Hematopoietic multipotent progenitor cell treated with erythropoietin and hydrocortisone succinate and interleukin-3 and kit ligand, for 15 days (in vitro differentiated cells): Measurements from ENCODE around the gene STK32C.
"Not testable (repeated sequence)": the region's sequence is repeated elsewhere in the genome, so short reads cannot be mapped to it uniquely, and the experiment has no call there.

Experiments
- DNase-seq: peaks from one replicate; pipeline ENCODE4 v3.0.0-alpha.2; 2015; ENCODE audit warnings: low spot score

Gene STK32C

GRCh38 chr10:132229834-132230556, 77.8 kb downstream of the STK32C start:
- DNase-seq: no peak

- DNase-seq: no peak
Observed at GRCh38 chr10:132229096-132229495, 78.7 kb downstream of the STK32C start.

GRCh38 chr10:132228616-132229015, 79.1 kb downstream of the STK32C start:
- DNase-seq: no peak

GRCh38 chr10:132227851-132228390, 79.8 kb downstream of the STK32C start:
- DNase-seq: no peak

GRCh38 chr10:132226586-132227405, 81.0 kb downstream of the STK32C start:
- no peak for DNase-seq

- no peak for DNase-seq
Observed at GRCh38 chr10:132225849-132226205, 81.9 kb downstream of the STK32C start.

GRCh38 chr10:132225073-132225848, 82.5 kb downstream of the STK32C start:
- no peak for DNase-seq

- no peak for DNase-seq
Observed at GRCh38 chr10:132224343-132225072, 83.2 kb downstream of the STK32C start.

- no peak for DNase-seq
Observed at GRCh38 chr10:132223611-132224342, 84.0 kb downstream of the STK32C start.

- DNase-seq: peak; percentile 34
Observed at GRCh38 chr10:132223156-132223590, 84.6 kb downstream of the STK32C start.

- no peak for DNase-seq
Observed at GRCh38 chr10:132222726-132223125, 85.0 kb downstream of the STK32C start.

GRCh38 chr10:132220996-132221395, 86.8 kb downstream of the STK32C start:
- DNase-seq: not testable (repeated sequence)

GRCh38 chr10:132220061-132220460, 87.7 kb downstream of the STK32C start:
- no peak for DNase-seq

GRCh38 chr10:132219486-132219885, 88.3 kb downstream of the STK32C start:
- DNase-seq: no peak

GRCh38 chr10:132216441-132216840, 91.3 kb downstream of the STK32C start:
- not testable (repeated sequence) for DNase-seq

- no peak for DNase-seq
Observed at GRCh38 chr10:132213917-132214316, 93.8 kb downstream of the STK32C start.

- DNase-seq: no peak
Observed at GRCh38 chr10:132212816-132213215, 94.9 kb downstream of the STK32C start.

GRCh38 chr10:132211246-132211645, 96.5 kb downstream of the STK32C start:
- DNase-seq: no peak

- no peak for DNase-seq
Observed at GRCh38 chr10:132210766-132211165, 97.0 kb downstream of the STK32C start.

GRCh38 chr10:132209978-132210530, 97.7 kb downstream of the STK32C start:
- DNase-seq: no peak

GRCh38 chr10:132209130-132209529, 98.6 kb downstream of the STK32C start:
- DNase-seq: no peak
